Naive thymus-derived CD4-positive, alpha-beta T cell (primary cell): Measurements from ENCODE around the gene GRIN2C. TPM values are rescaled to one million over a fixed set of nuclear protein-coding genes. Genes with fewer than 3 reads are reported as not detected.
A peak's percentile ranks its signal among the peaks of the same experiment; 100 is the strongest.

ENCODE experiments used
- ATAC-seq: fragments of 150-1000 bp; cut with Tn5 transposase; 2 replicates; pipeline ENCODE4 v1.10.0; 2021; ENCODE audit warnings: mild to moderate bottlenecking, moderate library complexity
- CTCF ChIA-PET: fragments of 350-600 bp; sonication (Branson Sonifier 250); formaldehyde crosslinking; loops from one replicate; lab custom pipeline; 2021; ENCODE audit warnings: antibody characterized with exemption; lab: Charles Lee
- POLR2A ChIA-PET: fragments of 350-600 bp; sonication (Branson Sonifier 250); formaldehyde crosslinking; loops from one replicate; lab custom pipeline; 2021; ENCODE audit warnings: antibody characterized with exemption, inconsistent platforms; lab: Charles Lee
- DNase-seq, 9 donors: peaks; one replicate each; pipeline versions ENCODE4 v3.0.0 to v3.0.0-alpha.2; 2020 to 2022; ENCODE audit warnings: mixed read lengths in 1 of 9
- H3K27ac ChIP-seq: one replicate; pipeline ENCODE4 v1.7.0; 2013; ENCODE audit warnings: mild to moderate bottlenecking, low read depth, low read length, moderate library complexity
- H3K27me3 ChIP-seq, 2 donors: one replicate each; pipeline ENCODE4 v1.7.0; 2013; ENCODE audit warnings: low read length in 2 of 2, mild to moderate bottlenecking in 2 of 2, moderate library complexity in 2 of 2; ENCODE audit not compliant: control insufficient read depth in 2 of 2, insufficient read depth in 2 of 2
- H3K36me3 ChIP-seq, 3 experiments: 1 replicate in 2 of 3; 2 replicates in 1 of 3; pipeline ENCODE4 v1.7.0; 2013; ENCODE audit warnings: low read length in 3 of 3, mild to moderate bottlenecking in 3 of 3, moderate library complexity in 1 of 3; ENCODE audit not compliant: insufficient read depth in 3 of 3, control insufficient read depth in 2 of 3
- H3K4me1 ChIP-seq, 2 donors: one replicate each; pipeline ENCODE4 v1.7.0; 2013; ENCODE audit warnings: low read length in 2 of 2, mild to moderate bottlenecking in 2 of 2, moderate library complexity in 1 of 2; ENCODE audit not compliant: control insufficient read depth in 2 of 2, insufficient read depth in 2 of 2
- H3K4me3 ChIP-seq: 2 replicates; pipeline ENCODE4 v1.7.0; 2013; ENCODE audit warnings: mild to moderate bottlenecking, low read length
- H3K9me3 ChIP-seq, 3 experiments: 1 replicate in 2 of 3; 2 replicates in 1 of 3; pipeline ENCODE4 v1.7.0; 2013; ENCODE audit warnings: low read length in 3 of 3; ENCODE audit not compliant: control insufficient read depth in 2 of 3
- H3K27ac Mint-ChIP-seq, 9 donors: one replicate each; pipeline ENCODE4 v1.8.0; 2020 to 2022; ENCODE audit warnings: mixed read lengths in 9 of 9, mild to moderate bottlenecking in 8 of 9, moderate library complexity in 5 of 9, inconsistent platforms in 2 of 9
- H3K27me3 Mint-ChIP-seq, 5 donors: one replicate each; pipeline ENCODE4 v1.8.0; 2021 to 2022; ENCODE audit warnings: mixed read lengths in 5 of 5, mild to moderate bottlenecking in 1 of 5
- H3K36me3 Mint-ChIP-seq, 5 donors: one replicate each; pipeline ENCODE4 v1.8.0; 2020 to 2022; ENCODE audit warnings: mixed read lengths in 5 of 5, mild to moderate bottlenecking in 3 of 5, inconsistent platforms in 1 of 5
- H3K4me1 Mint-ChIP-seq, 7 donors: one replicate each; pipeline ENCODE4 v1.8.0; 2020 to 2022; ENCODE audit warnings: mixed read lengths in 7 of 7, mild to moderate bottlenecking in 3 of 7, inconsistent platforms in 1 of 7
- H3K4me3 Mint-ChIP-seq, 10 donors: one replicate each; pipeline ENCODE4 v1.8.0; 2020 to 2022; ENCODE audit warnings: mild to moderate bottlenecking in 10 of 10, mixed read lengths in 10 of 10, moderate library complexity in 6 of 10, inconsistent platforms in 2 of 10
- H3K9me3 Mint-ChIP-seq, 11 donors: one replicate each; pipeline ENCODE4 v1.8.0; 2020 to 2022; ENCODE audit warnings: mixed read lengths in 11 of 11, mild to moderate bottlenecking in 4 of 11, inconsistent platforms in 1 of 11, moderate library complexity in 1 of 11
- intact Hi-C, 2 donors: fragments of 100-400 bp; cut with micrococcal nuclease; formaldehyde crosslinking; loops; one replicate each; pipeline ENCODE4 v1.15.1; 2023
- polyA plus RNA-seq, 2 donors: library from polyadenylated mRNA; unstranded; fragments of 300-500 nt; fragmentation: Illumina TruSeq; gene quantifications; one replicate each; pipeline ENCODE4 v1.2.3, GENCODE V29; 2021
- total RNA-seq, 6 experiments: library from RNA in 5 of 6; stranded (reverse) in 5 of 6; gene quantifications; 1 replicate in 5 of 6; 2 replicates in 1 of 6; pipeline ENCODE4 v1.2.3 and lab custom pipeline; 2021 to 2026

The GRIN2C gene
- total and polyA plus RNA-seq, 7 experiments from 2014 or later: 0.12 to 0.15 TPM; not detected in 5

- peaks cover 0 to 2% (median 0%) of the 10 kb centered on the region in 11 donors for H3K9me3 Mint-ChIP-seq
- intact Hi-C loops: no loop called here
- Histone ChIP-seq H3K4me3 (no peak within 1 kb of the TSS), H3K9me3 (no peaks in the 10 kb centered on the region), H3K4me1 (no peaks in the 10 kb centered on the region), H3K27ac (no peak within 1 kb of the TSS), H3K27me3 (peaks cover 0 to 11% of the 10 kb centered on the region in 2 donors), H3K36me3 (no peaks in the 10 kb centered on the region)
- H3K36me3 Mint-ChIP-seq: peaks cover 0 to 1% (median 0%) of the 10 kb centered on the region in 5 donors
- POLR2A ChIA-PET: no interaction called here
- H3K4me1 Mint-ChIP-seq: peaks cover 0 to 11% (median 6%) of the 10 kb centered on the region in 7 donors
- CTCF ChIA-PET: no interaction called here
- peaks cover 30 to 59% (median 37%) of the 10 kb centered on the region in 5 donors for H3K27me3 Mint-ChIP-seq
- ATAC-seq (peak; percentile 57), DNase-seq (peak in 2 of 9 donors; percentile 10)
- no peak within 1 kb of the TSS for H3K27ac Mint-ChIP-seq
- peak within 1 kb of the TSS; percentile 10 to 80 (median 72) for H3K4me3 Mint-ChIP-seq
Measured at GRCh38 chr17:74892974-74893911, 33.6 kb upstream of the GRIN2C start, which contains the start of gene FADS6. Gene FADS6 (minus strand): TSS chr17:74893633. CDS start chr17:74893595, 38 bp downstream.

DNA sequence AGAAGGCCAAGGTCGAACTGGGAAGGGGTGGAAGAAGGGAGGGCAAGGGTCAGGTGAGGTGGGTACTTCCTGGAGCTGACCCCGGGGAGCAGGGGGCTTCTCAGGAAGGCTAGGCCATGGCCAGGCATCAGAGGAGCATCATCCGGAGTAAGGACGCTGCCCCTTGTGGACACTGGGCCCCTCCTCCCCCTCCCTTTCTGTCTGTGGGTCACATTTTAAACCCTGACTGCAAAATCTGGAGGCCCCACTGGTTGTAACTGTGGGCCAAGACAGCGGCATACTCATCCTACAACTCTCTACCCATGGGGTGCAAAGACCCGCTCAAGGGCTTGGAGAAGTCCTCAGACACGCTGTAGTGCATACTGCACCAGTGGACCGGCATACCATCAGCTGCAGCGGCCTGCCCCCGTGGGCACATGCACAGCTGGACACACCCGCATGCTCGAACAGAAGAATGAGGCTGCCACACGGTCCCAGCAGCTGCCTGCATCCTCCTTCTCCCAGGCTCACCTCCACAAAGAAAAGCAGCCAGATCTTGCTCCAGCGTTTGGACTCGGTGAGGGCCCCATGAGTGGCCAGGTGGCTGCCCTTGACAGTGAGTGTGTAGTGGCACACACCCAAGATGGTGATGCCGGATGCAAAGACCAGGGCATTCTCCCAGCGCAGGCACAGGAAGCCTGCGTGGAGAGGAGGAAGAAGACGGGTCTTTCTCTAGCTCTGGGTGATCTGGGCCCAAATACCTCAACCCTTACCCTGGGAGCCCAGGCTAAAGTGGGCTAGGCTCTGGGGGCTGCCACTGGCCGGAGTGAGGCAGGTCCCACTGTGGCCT lies 32.5 kb upstream of the GRIN2C start:
- intact Hi-C loops: no loop called here
- no peaks in the 10 kb centered on the region for H3K36me3 ChIP-seq
- H3K4me1 Mint-ChIP-seq: peaks cover 0 to 11% (median 6%) of the 10 kb centered on the region in 7 donors
- CTCF ChIA-PET: no interaction called here
- peaks cover 0 to 11% of the 10 kb centered on the region in 2 donors for H3K27me3 ChIP-seq
- no peak overlapping the region for H3K27ac Mint-ChIP-seq
- no peaks in the 10 kb centered on the region for H3K9me3 ChIP-seq
- H3K4me3 ChIP-seq: no peak overlapping the region
- DNase-seq: no peak
- no peaks in the 10 kb centered on the region for H3K4me1 ChIP-seq
- H3K4me3 Mint-ChIP-seq: peak overlapping the region in 3 of 10 donors; percentile 23 to 80 (median 29)
- POLR2A ChIA-PET: no interaction called here
- peaks cover 0 to 1% (median 0%) of the 10 kb centered on the region in 5 donors for H3K36me3 Mint-ChIP-seq
- H3K9me3 Mint-ChIP-seq: peaks cover 0 to 2% (median 0%) of the 10 kb centered on the region in 11 donors
- H3K27me3 Mint-ChIP-seq: peaks cover 30 to 55% (median 37%) of the 10 kb centered on the region in 5 donors
- ATAC-seq: no peak
- no peak overlapping the region for H3K27ac ChIP-seq

DNA sequence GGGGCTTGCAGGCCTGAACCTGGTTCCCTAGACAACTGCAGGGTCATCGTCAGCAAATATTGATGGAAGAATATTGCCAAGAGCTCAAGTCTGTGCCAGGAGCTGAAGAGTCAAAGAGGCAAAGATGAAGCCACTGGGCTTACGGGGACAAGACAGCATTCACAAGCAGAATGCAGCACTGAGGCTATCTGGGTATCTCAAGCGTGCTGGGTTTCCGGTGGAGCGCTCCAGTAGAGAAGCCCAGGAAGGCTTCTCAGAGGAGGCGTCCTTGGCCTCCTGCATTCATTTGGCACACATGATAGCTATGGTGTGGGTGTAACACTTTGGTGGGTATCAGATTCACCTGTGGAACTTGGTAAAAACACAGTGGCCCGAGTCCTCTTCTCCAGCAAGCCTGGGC lies 30.9 kb upstream of the GRIN2C start:
- H3K9me3 Mint-ChIP-seq: peaks cover 0 to 2% (median 0%) of the 10 kb centered on the region in 11 donors
- POLR2A ChIA-PET: no interaction called here

DNA sequence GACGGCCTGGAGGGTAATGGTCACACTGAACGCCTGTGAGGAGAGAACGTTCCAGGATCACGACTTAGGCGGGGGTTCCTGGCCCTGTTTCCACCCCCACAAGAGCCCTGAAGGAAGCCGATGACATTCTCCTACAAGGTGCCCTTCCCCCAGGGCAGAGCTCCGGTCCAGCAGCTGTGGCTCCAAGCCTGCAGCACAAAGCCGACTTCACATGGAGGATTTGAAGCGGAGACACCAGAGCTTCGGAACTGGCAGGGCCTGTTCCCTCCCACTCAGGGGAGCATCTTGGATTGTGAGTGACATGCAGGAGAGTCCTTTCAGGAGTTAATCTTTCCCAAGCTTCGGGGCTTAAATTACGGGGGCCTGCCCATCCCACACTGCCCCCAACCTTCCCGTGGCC lies 28.8 kb upstream of the GRIN2C start:
- no peaks in the 10 kb centered on the region for H3K36me3 ChIP-seq
- POLR2A ChIA-PET: no interaction called here
- Mint-ChIP-seq H3K4me3 (no peak overlapping the region), H3K4me1 (peaks cover 0 to 6% (median 0%) of the 10 kb centered on the region in 7 donors), H3K36me3 (no peaks in the 10 kb centered on the region), H3K27me3 (peaks cover 7 to 31% (median 23%) of the 10 kb centered on the region in 5 donors), H3K27ac (no peak overlapping the region), H3K9me3 (peaks cover 0 to 2% (median 0%) of the 10 kb centered on the region in 11 donors)
- no peak for DNase-seq
- no peak overlapping the region for H3K27ac ChIP-seq
- CTCF ChIA-PET: interaction anchor here (0.6 kb wide), 1 partner anchor 232 kb away, joined by 3 read pairs; no protein-coding TSS in a partner anchor
- H3K27me3 ChIP-seq: peaks cover 0 to 5% of the 10 kb centered on the region in 2 donors
- no peaks in the 10 kb centered on the region for H3K9me3 ChIP-seq
- no peaks in the 10 kb centered on the region for H3K4me1 ChIP-seq
- no peak overlapping the region for H3K4me3 ChIP-seq
- ATAC-seq: no peak
- intact Hi-C loops: no loop called here

More for the DNA sequence above, 30.9 kb upstream of the GRIN2C start:
- peaks cover 0 to 11% (median 6%) of the 10 kb centered on the region in 7 donors for H3K4me1 Mint-ChIP-seq
- Histone ChIP-seq H3K4me3 (no peak overlapping the region), H3K36me3 (no peaks in the 10 kb centered on the region), H3K27me3 (peaks cover 0 to 11% of the 10 kb centered on the region in 2 donors), H3K9me3 (no peaks in the 10 kb centered on the region), H3K27ac (no peak overlapping the region), H3K4me1 (no peaks in the 10 kb centered on the region)
- H3K4me3 Mint-ChIP-seq: no peak overlapping the region
- DNase-seq (no peak), ATAC-seq (no peak)
- intact Hi-C loops: no loop called here
- CTCF ChIA-PET: no interaction called here
- H3K27me3 Mint-ChIP-seq: peaks cover 22 to 46% (median 31%) of the 10 kb centered on the region in 5 donors
- H3K36me3 Mint-ChIP-seq: peaks cover 0 to 1% (median 0%) of the 10 kb centered on the region in 5 donors
- H3K27ac Mint-ChIP-seq: no peak overlapping the region

DNA sequence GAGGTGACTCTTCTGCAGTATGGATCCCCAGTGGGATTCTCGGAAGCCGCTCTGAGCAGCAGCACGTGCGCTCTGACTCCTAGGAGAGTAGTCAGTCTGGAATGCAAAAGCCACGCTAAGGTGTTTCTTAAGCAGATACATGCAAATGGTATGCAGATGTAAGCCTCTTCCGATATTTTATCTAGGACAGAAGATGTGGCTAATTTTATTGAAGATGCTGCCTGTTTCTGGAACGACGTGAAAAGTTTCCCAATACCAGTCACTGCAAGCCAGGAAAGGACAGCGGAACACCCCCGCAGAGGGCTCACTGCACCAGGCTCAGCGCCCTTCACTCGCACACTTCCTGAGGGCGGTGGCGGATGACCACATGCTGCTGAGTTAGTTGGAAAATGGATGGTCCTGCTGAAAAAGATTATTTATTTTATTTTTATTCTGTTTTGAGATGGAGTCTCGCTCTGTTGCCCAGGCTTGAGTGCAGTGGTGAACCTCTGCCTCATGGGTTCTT lies 23.6 kb upstream of the GRIN2C start:
- Mint-ChIP-seq H3K36me3 (no peaks in the 10 kb centered on the region), H3K4me3 (no peak overlapping the region), H3K27ac (no peak overlapping the region), H3K9me3 (peaks cover 0 to 1% (median 0%) of the 10 kb centered on the region in 11 donors), H3K4me1 (peaks cover 0 to 4% (median 0%) of the 10 kb centered on the region in 7 donors), H3K27me3 (peaks cover 0 to 21% (median 16%) of the 10 kb centered on the region in 5 donors)
- ChIA-PET POLR2A (no interaction called here), CTCF (no interaction called here)
- Histone ChIP-seq H3K27ac (no peak overlapping the region), H3K4me1 (no peaks in the 10 kb centered on the region), H3K27me3 (no peaks in the 10 kb centered on the region), H3K9me3 (no peaks in the 10 kb centered on the region), H3K36me3 (no peaks in the 10 kb centered on the region), H3K4me3 (no peak overlapping the region)
- no peak for ATAC-seq
- DNase-seq: no peak
- intact Hi-C loops: no loop called here

- POLR2A ChIA-PET: no interaction called here
- Mint-ChIP-seq H3K27me3 (peaks cover 0 to 21% (median 16%) of the 10 kb centered on the region in 5 donors), H3K4me1 (peaks cover 0 to 4% (median 0%) of the 10 kb centered on the region in 7 donors), H3K4me3 (no peak overlapping the region), H3K27ac (no peak overlapping the region), H3K36me3 (no peaks in the 10 kb centered on the region), H3K9me3 (peaks cover 0 to 1% (median 0%) of the 10 kb centered on the region in 11 donors)
- ATAC-seq: no peak
- CTCF ChIA-PET: no interaction called here
- H3K36me3 ChIP-seq: no peaks in the 10 kb centered on the region
- DNase-seq: no peak
- no peak overlapping the region for H3K27ac ChIP-seq
- H3K4me1 ChIP-seq: no peaks in the 10 kb centered on the region
- H3K4me3 ChIP-seq: no peak overlapping the region
- no peaks in the 10 kb centered on the region for H3K27me3 ChIP-seq
- intact Hi-C loops: no loop called here
- no peaks in the 10 kb centered on the region for H3K9me3 ChIP-seq
Measured at GRCh38 chr17:74882517-74883240, 23.0 kb upstream of the GRIN2C start.
